ENCODE data around the gene CMSS1.

- TF ChIP-seq EZH2 (optimal IDR thresholded peaks at IDR 0.05; ENCODE audit: low read depth, low read length), result no peak
- TF ChIP-seq CTCF (IDR thresholded peaks at IDR 0.05; ENCODE audit: low read length), result no peak
- no peak for TF ChIP-seq EZH2phosphoT487 (IDR thresholded peaks at IDR 0.05; ENCODE audit: low read length)
These were observed 74.1 kb downstream of the CMSS1 start for GRCh38 chr3:99891610-99892285.

Measured in MM.1S (cell line).